DOHH2 (cell line): ENCODE results near the gene MICA.

Experiments
- H3F3A ChIP-seq: fragments of 200-600 bp; sonication (generic), shearing (Covaris generic); 2 replicates; pipeline ENCODE4 v1.6.0; 2016; ENCODE audit warnings: antibody characterized with exemption, mild to moderate bottlenecking; ENCODE audit not compliant: control insufficient read depth, insufficient read depth
- H3K27ac ChIP-seq: fragments of 200-600 bp; sonication (generic); 2 replicates; pipeline ENCODE4 v1.5.1; 2014; ENCODE audit warnings: low read depth, mild to moderate bottlenecking, low read length, moderate library complexity
- H3K27me3 ChIP-seq: fragments of 200-600 bp; sonication (generic); 2 replicates; pipeline ENCODE4 v1.6.1; 2014; ENCODE audit warnings: mild to moderate bottlenecking, low read length, mixed read lengths; ENCODE audit not compliant: control insufficient read depth
- H3K36me3 ChIP-seq: fragments of 200-600 bp; sonication (generic); 2 replicates; pipeline ENCODE4 v1.6.1; 2014; ENCODE audit warnings: mild to moderate bottlenecking, low read length, moderate library complexity, mixed read lengths; ENCODE audit not compliant: control insufficient read depth
- H3K4me1 ChIP-seq: fragments of 200-600 bp; sonication (generic); 2 replicates; pipeline ENCODE4 v1.6.1; 2014; ENCODE audit warnings: mild to moderate bottlenecking, low read length, mixed read lengths; ENCODE audit not compliant: control insufficient read depth
- H3K4me2 ChIP-seq: fragments of 200-600 bp; sonication (generic); 2 replicates; pipeline ENCODE4 v1.6.0; 2014; ENCODE audit warnings: mild to moderate bottlenecking, low read length, moderate library complexity
- H3K4me3 ChIP-seq: fragments of 200-600 bp; sonication (generic); 2 replicates; pipeline ENCODE4 v1.5.1; 2014; ENCODE audit warnings: mild to moderate bottlenecking, low read length, mixed read lengths
- H3K79me2 ChIP-seq: fragments of 200-600 bp; sonication (generic); 2 replicates; pipeline ENCODE4 v1.6.1; 2014; ENCODE audit warnings: mild to moderate bottlenecking, low read length, mixed read lengths; ENCODE audit not compliant: control insufficient read depth
- H3K9me2 ChIP-seq: fragments of 200-600 bp; sonication (generic); replicated peaks from 2 replicates; pipeline ENCODE4 v1.6.1; 2014; ENCODE audit warnings: mild to moderate bottlenecking, low read length, mixed read lengths; ENCODE audit not compliant: control insufficient read depth
- H3K9me3 ChIP-seq: fragments of 200-600 bp; sonication (generic); 2 replicates; pipeline ENCODE4 v1.6.1; 2014; ENCODE audit warnings: antibody characterized with exemption, low read length, mixed read lengths; ENCODE audit not compliant: control insufficient read depth, insufficient read depth
- H4K20me1 ChIP-seq: fragments of 200-600 bp; sonication (generic); 2 replicates; pipeline ENCODE4 v1.6.0; 2014; ENCODE audit warnings: low read depth, mild to moderate bottlenecking, antibody characterized with exemption, low read length, moderate library complexity; ENCODE audit not compliant: control insufficient read depth, insufficient read depth
- CTCF ChIP-seq: fragments of 200-600 bp; sonication (generic); IDR thresholded peaks from one replicate; pipeline ENCODE4 v1.5.1; 2014; ENCODE audit warnings: antibody characterized with exemption, mild to moderate bottlenecking, low read depth, low read length; ENCODE audit not compliant: poor library complexity, severe bottlenecking
- EZH2phosphoT487 ChIP-seq: fragments of 200-600 bp; sonication (generic); IDR thresholded peaks from 2 replicates; pipeline ENCODE4 v1.6.1; 2017; ENCODE audit warnings: borderline replicate concordance, mild to moderate bottlenecking, antibody characterized with exemption, low read length, moderate library complexity, mixed read lengths

MICA gene

GRCh38 chr6:31363811-31364210 lies 39.6 kb upstream of the MICA start:
- Histone ChIP-seq H4K20me1 (no peaks in the 10 kb centered on the region), H3K27ac (no peak overlapping the region), H3K27me3 (peaks cover 39% of the 10 kb centered on the region), H3K4me3 (no peak overlapping the region), H3K9me2 (no peaks in the 10 kb centered on the region), H3F3A (no peaks in the 10 kb centered on the region), H3K9me3 (no peaks in the 10 kb centered on the region), H3K79me2 (no peaks in the 10 kb centered on the region), H3K4me2 (no peak overlapping the region), H3K36me3 (no peaks in the 10 kb centered on the region), H3K4me1 (peaks cover 8% of the 10 kb centered on the region)
- no peak for TF ChIP-seq EZH2phosphoT487
- TF ChIP-seq CTCF: no peak

GRCh38 chr6:31365864-31366263 lies 37.5 kb upstream of the MICA start:
- Histone ChIP-seq H3K9me2 (no peaks in the 10 kb centered on the region), H3K9me3 (no peaks in the 10 kb centered on the region), H3K79me2 (no peaks in the 10 kb centered on the region), H4K20me1 (no peaks in the 10 kb centered on the region), H3K4me1 (peaks cover 8% of the 10 kb centered on the region), H3K27me3 (peaks cover 43% of the 10 kb centered on the region), H3K4me2 (no peak overlapping the region), H3K36me3 (no peaks in the 10 kb centered on the region), H3K4me3 (no peak overlapping the region), H3F3A (no peaks in the 10 kb centered on the region), H3K27ac (no peak overlapping the region)
- TF ChIP-seq CTCF: no peak
- no peak for TF ChIP-seq EZH2phosphoT487

GRCh38 chr6:31366693-31367470 lies 36.5 kb upstream of the MICA start:
- H3K4me1 ChIP-seq: peaks cover 8% of the 10 kb centered on the region
- peaks cover 44% of the 10 kb centered on the region for H3K27me3 ChIP-seq
- no peaks in the 10 kb centered on the region for H3K9me2 ChIP-seq
- H3K9me3 ChIP-seq: peaks cover under 1% of the 10 kb centered on the region; the same call in 1 of the 2 replicates
- H4K20me1 ChIP-seq: no peaks in the 10 kb centered on the region
- peak overlapping the region; percentile 58 for H3K4me3 ChIP-seq
- no peaks in the 10 kb centered on the region for H3K36me3 ChIP-seq
- no peaks in the 10 kb centered on the region for H3F3A ChIP-seq
- peak overlapping the region; percentile 75 for H3K4me2 ChIP-seq
- TF ChIP-seq CTCF: peak; percentile 95
- peak; percentile 75; the same call in 1 of the 2 replicates for TF ChIP-seq EZH2phosphoT487
- H3K79me2 ChIP-seq: no peaks in the 10 kb centered on the region
- H3K27ac ChIP-seq: no peak overlapping the region
